Stimulated activated CD8-positive, alpha-beta memory T cell treated with anti-CD3 and anti-CD28 coated beads, Interleukin-7, amount 100 ng/mL, for 4 hours (primary cell): ENCODE measurements around the gene FLYWCH1.

ENCODE experiments used
- DNase-seq, 2 donors: peaks; one replicate each; pipeline ENCODE4 v3.0.0-alpha.2; 2020; ENCODE audit warnings: low read depth in 2 of 2

The FLYWCH1 gene

GRCh38 chr16:2968738-2969544 lies 57.2 kb downstream of the FLYWCH1 start, which contains the start of gene PAQR4:
Gene PAQR4 (plus strand): TSS chr16:2969348. CDS start chr16:2969675, 327 bp downstream.
- DNase-seq = peak; percentile 33 to 70

- peak; percentile 25 to 61 for DNase-seq
Measured at GRCh38 chr16:2969545-2970521, 58.1 kb downstream of the FLYWCH1 start.

- DNase-seq = no peak
Measured at GRCh38 chr16:2970563-2970962, 58.8 kb downstream of the FLYWCH1 start.

GRCh38 chr16:2971134-2971984 lies 59.6 kb downstream of the FLYWCH1 start:
- no peak for DNase-seq

- DNase-seq = no peak
Measured at GRCh38 chr16:2971985-2972784, 60.5 kb downstream of the FLYWCH1 start.

GRCh38 chr16:2973093-2973492 lies 61.4 kb downstream of the FLYWCH1 start:
- DNase-seq = no peak

- no peak for DNase-seq
Measured at GRCh38 chr16:2973605-2974318, 62.0 kb downstream of the FLYWCH1 start.

GRCh38 chr16:2974319-2975056 lies 62.8 kb downstream of the FLYWCH1 start:
- no peak for DNase-seq

GRCh38 chr16:2975161-2975795 lies 63.5 kb downstream of the FLYWCH1 start:
- no peak for DNase-seq

- DNase-seq = no peak
Measured at GRCh38 chr16:2976201-2976600, 64.5 kb downstream of the FLYWCH1 start.

GRCh38 chr16:2976673-2977072 lies 64.9 kb downstream of the FLYWCH1 start:
- no peak for DNase-seq

GRCh38 chr16:2977440-2977839 lies 65.7 kb downstream of the FLYWCH1 start:
- no peak for DNase-seq

- DNase-seq = no peak
Measured at GRCh38 chr16:2979669-2980226, 68.0 kb downstream of the FLYWCH1 start.

- peak; percentile 82 to 92 for DNase-seq
Measured at GRCh38 chr16:2980227-2981176, 68.8 kb downstream of the FLYWCH1 start, which contains the start of gene PKMYT1. Gene PKMYT1 (minus strand): TSS chr16:2980446. CDS start chr16:2979657, 789 bp downstream.

GRCh38 chr16:2981177-2981898 lies 69.6 kb downstream of the FLYWCH1 start:
- DNase-seq = no peak

- no peak for DNase-seq
Measured at GRCh38 chr16:2981899-2982250, 70.1 kb downstream of the FLYWCH1 start.

GRCh38 chr16:2982402-2982801 lies 70.7 kb downstream of the FLYWCH1 start:
- DNase-seq = no peak
